IPS-20b (cell line): ENCODE results near the gene CCDC88B.

Experiments used
- H3K27ac ChIP-seq: one replicate; pipeline ENCODE4 v1.5.1; 2013; ENCODE audit warnings: low read length
- H3K27me3 ChIP-seq: 2 replicates; pipeline ENCODE4 v1.6.1; 2013; ENCODE audit warnings: mild to moderate bottlenecking, low read length, inconsistent platforms; ENCODE audit not compliant: insufficient read depth
- H3K36me3 ChIP-seq: 2 replicates; pipeline ENCODE4 v1.6.1; 2013; ENCODE audit warnings: low read depth, mild to moderate bottlenecking, inconsistent platforms, low read length, moderate library complexity; ENCODE audit not compliant: insufficient read depth
- H3K4me1 ChIP-seq: 2 replicates; pipeline ENCODE4 v1.6.1; 2013; ENCODE audit warnings: mild to moderate bottlenecking, control low read depth, inconsistent platforms, low read length, moderate library complexity; ENCODE audit not compliant: insufficient read depth
- H3K4me3 ChIP-seq: 2 replicates; pipeline ENCODE4 v1.5.1; 2013; ENCODE audit warnings: mild to moderate bottlenecking, low read length, inconsistent platforms
- H3K9ac ChIP-seq: 2 replicates; pipeline ENCODE4 v1.6.1; 2013; ENCODE audit warnings: low read depth, mild to moderate bottlenecking, inconsistent platforms, low read length, moderate library complexity
- H3K9me3 ChIP-seq: 2 replicates; pipeline ENCODE4 v1.6.1; 2013; ENCODE audit warnings: mild to moderate bottlenecking, low read depth, low read length, inconsistent platforms; ENCODE audit not compliant: insufficient read depth

The CCDC88B gene

DNA sequence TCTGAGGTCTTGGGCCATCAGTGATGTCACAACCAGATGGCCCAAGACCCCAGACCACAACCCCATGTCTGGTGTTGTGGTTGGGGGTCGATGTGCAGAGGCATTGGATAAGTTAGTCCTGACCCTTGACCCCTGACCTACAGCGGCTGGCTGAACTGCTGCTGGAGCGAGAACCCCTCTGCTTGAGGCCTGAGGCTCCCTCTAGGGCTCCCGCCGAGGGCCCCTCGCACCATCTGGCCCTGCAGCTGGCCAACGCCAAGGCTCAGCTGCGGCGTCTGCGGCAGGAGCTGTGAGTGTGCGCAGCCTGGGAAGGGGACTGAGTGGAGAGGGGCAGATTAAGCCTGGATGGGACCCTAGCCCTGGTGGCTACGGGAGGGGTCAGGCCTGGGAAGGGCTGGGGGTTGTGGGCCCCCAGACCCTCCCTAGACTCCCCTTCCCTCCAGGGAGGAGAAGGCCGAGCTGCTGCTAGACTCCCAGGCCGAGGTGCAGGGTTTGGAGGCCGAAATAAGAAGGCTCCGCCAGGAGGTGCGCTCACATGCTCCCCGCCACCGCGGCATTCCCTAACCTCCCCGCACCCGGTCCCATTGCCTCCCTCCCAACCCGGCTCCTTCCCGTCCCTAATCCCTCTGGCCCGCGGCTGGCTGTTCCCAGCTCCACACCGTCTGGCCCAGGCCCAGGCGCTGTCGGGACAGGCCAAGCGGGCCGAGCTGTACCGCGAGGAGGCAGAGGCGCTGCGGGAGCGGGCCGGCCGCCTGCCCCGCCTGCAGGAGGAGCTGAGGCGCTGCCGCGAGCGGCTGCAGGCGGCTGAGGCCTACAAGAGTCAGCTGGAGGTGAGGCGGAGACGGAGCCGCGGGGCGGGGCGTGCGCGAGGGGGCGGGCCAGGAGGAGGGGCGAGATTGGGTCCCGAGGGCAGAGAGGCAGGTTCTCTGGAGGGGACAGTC lies 2.1 kb downstream of the CCDC88B start:
- H3K9me3 ChIP-seq, result no peaks in the 10 kb centered on the region
- peaks cover 5% of the 10 kb centered on the region; the same call in 1 of the 2 replicates for H3K4me1 ChIP-seq
- H3K9ac ChIP-seq, result peak overlapping the region; percentile 55; the same call in 1 of the 2 replicates
- H3K27me3 ChIP-seq, result peaks cover 20% of the 10 kb centered on the region
- H3K36me3 ChIP-seq, result no peaks in the 10 kb centered on the region
- H3K27ac ChIP-seq, result no peak overlapping the region
- H3K4me3 ChIP-seq, result peak overlapping the region; percentile 60; the same call in 1 of the 2 replicates

DNA sequence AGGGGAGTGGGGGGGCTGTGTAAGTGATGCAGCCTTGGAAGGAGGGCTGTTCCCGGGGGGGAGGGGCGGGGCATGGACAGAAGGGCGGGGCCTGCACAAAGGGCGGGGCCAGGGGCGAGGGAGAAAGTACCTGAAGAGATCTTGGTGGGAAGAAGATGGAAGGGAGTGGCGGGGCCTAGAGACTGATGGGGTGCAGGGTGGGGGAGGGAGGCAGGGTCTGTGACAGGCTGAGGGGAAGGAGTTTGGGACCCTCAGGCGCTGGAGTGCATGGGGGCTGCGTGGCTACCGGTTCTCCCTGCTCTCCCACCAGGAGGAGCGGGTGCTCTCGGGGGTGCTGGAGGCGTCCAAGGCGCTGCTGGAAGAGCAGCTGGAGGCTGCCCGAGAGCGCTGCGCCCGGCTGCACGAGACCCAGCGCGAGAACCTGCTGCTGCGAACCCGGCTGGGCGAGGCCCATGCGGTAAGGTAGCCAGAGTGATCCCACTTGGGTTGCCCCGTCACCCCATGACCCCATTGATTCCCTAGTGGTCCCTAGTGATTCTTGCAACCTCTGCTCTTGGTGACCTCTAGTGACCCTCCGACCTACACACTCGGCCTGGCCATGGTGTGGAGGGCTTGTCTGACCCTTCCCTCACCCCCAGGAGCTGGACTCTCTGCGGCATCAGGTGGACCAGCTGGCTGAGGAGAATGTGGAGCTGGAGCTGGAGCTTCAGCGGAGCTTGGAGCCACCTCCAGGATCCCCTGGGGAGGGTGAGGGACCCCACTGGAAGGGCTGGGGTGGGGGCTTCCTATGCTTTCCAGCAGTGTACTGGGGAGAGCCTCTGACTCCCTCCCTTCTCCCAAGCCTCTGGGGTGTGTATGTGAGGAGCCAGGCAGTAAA lies 3.1 kb downstream of the CCDC88B start:
- Histone ChIP-seq H3K4me3 (peak overlapping the region; percentile 60; the same call in 1 of the 2 replicates), H3K27ac (no peak overlapping the region), H3K4me1 (peaks cover 5% of the 10 kb centered on the region; the same call in 1 of the 2 replicates)

DNA sequence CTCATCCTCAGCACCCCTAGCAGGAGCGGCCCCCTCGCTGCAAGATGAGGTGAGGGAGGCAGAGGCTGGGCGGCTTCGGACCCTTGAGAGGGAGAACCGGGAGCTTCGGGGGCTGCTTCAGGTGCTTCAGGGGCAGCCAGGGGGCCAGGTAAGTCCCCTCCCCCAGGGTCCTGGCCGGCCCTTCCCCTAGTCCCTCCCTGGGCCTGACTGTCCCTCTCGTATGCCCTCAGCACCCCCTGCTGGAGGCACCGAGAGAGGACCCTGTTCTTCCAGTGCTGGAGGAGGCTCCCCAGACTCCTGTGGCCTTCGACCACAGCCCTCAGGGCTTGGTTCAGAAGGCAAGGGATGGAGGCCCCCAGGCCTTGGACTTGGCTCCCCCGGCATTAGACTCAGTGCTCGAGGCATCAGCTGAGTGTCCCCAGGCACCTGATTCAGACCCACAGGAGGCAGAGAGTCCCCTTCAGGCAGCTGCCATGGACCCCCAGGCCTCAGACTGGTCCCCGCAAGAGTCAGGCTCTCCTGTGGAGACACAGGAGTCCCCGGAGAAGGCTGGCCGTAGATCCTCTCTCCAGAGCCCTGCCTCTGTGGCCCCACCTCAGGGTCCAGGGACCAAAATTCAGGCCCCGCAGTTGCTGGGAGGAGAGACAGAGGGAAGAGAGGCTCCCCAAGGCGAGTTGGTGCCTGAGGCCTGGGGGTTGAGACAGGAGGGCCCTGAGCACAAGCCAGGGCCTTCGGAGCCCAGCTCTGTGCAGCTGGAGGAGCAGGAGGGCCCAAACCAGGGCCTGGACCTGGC lies 4.0 kb downstream of the CCDC88B start:
- H3K9ac ChIP-seq, result no peak overlapping the region
- no peak overlapping the region for H3K27ac ChIP-seq
- H3K4me1 ChIP-seq, result peaks cover 5% of the 10 kb centered on the region; the same call in 1 of the 2 replicates
- no peaks in the 10 kb centered on the region for H3K36me3 ChIP-seq
- peaks cover 19% of the 10 kb centered on the region for H3K27me3 ChIP-seq
- no peak overlapping the region for H3K4me3 ChIP-seq
- no peaks in the 10 kb centered on the region for H3K9me3 ChIP-seq

More for the DNA sequence above, 3.1 kb downstream of the CCDC88B start:
- Histone ChIP-seq H3K9me3 (no peaks in the 10 kb centered on the region), H3K27me3 (peaks cover 20% of the 10 kb centered on the region), H3K36me3 (no peaks in the 10 kb centered on the region), H3K9ac (no peak overlapping the region)

DNA sequence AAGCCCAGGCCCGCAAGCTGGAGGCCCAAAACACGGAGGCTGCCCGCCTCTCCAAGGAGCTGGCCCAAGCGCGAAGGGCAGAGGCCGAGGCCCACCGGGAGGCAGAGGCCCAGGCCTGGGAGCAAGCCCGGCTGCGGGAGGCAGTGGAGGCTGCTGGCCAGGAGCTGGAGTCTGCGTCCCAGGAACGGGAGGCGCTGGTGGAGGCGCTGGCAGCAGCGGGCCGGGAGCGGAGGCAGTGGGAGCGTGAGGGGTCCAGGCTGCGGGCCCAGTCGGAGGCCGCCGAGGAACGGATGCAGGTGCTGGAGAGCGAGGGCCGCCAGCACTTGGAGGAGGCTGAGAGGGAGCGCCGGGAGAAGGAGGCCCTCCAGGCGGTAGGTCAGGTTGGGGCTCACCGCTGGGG lies 4.8 kb downstream of the CCDC88B start:
- Histone ChIP-seq H3K9me3 (no peaks in the 10 kb centered on the region), H3K9ac (no peak overlapping the region), H3K4me1 (peaks cover 5% of the 10 kb centered on the region; the same call in 1 of the 2 replicates), H3K27ac (no peak overlapping the region), H3K27me3 (peaks cover 11% of the 10 kb centered on the region; the same call in 1 of the 2 replicates), H3K4me3 (no peak overlapping the region), H3K36me3 (no peaks in the 10 kb centered on the region)

DNA sequence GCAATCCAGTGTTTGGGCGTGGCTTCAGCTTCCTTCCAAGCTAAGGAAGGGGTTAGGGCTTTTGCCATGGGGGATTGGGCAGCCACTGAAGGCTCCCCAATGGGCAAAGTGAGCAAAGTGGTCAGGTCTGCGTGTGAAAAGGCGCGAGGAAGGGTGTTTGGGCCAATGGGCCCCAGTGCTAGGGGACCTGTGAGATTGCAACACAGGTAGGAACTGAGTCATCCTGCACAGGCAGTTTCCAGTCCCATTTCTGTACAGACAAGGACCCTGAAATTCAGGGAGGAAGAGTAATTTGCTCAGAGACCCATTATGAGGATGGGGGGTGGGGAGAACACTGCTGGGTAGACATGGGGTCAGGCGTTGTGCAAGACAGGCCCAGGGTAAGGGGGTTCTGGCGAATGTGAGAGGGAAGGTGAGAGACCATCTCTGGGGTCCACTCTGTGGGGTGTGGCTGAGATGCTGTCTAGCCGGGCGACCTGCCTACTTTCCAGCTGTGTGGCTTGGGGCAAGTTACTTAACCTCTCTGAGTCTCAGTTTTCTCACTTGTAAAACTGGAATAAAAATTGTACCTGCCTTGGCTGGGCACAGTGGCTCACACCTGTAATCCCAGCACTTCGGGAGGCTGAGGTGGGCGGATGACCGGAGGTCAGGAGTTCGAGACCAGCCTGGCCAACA lies 7.3 kb downstream of the CCDC88B start:
- Histone ChIP-seq H3K36me3 (no peaks in the 10 kb centered on the region), H3K27me3 (no peaks in the 10 kb centered on the region), H3K4me3 (no peak overlapping the region), H3K27ac (no peak overlapping the region), H3K9ac (no peak overlapping the region), H3K9me3 (no peaks in the 10 kb centered on the region), H3K4me1 (no peaks in the 10 kb centered on the region; the same call in 1 of the 2 replicates)

DNA sequence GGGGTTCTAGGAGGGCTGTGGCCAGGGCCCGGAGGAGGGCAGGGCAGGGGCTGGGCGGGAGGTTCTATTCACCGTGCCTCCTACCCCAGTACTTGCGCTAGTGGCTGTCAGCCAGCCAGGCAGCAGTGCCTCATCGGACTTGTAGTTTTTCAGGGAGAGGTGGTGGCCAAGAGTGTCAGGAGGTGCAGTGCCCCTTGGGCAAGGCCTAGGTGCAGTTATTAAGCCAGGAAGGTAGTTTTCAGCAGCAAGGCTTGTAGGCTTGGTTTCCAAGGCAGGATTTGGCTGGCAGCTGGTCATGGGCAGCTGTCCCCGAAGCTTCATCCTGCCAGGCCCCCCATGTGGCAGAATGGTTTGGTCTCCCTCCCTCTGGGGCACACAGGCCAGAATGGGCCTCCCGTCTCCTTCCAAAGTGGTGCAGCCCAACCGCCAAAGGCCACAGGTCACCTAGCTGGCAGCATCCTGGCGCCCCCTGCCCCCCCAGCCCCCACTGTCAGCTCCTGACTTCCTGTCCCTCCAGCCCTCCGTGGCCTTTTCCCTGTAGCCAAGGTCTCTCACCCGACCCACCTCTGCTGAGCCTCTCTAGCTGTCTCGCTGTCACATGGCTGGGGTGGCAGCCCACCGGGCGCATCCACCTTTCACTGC lies 8.5 kb downstream of the CCDC88B start:
- H3K36me3 ChIP-seq, result no peaks in the 10 kb centered on the region
- no peaks in the 10 kb centered on the region for H3K27me3 ChIP-seq
- H3K9me3 ChIP-seq, result no peaks in the 10 kb centered on the region
- H3K4me1 ChIP-seq, result no peaks in the 10 kb centered on the region
- no peak overlapping the region for H3K9ac ChIP-seq
- H3K4me3 ChIP-seq, result no peak overlapping the region
- H3K27ac ChIP-seq, result no peak overlapping the region

DNA sequence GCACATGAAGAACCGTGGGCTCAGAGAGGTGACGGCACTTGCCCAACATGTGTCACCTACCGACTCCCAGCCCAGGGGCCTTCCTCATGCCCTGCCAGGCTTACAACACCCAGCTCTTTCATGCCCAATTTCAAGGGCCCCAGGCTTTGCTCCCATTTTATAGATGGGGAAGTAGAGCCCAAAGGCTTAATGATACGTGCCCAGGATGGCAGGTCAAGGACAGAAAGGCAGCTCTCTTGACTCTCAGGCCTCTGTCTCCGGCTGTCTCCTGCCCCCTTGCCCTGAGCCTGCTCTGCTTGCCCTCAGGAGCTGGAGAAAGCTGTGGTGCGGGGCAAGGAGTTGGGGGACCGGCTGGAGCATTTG lies 9.0 kb downstream of the CCDC88B start:
- no peaks in the 10 kb centered on the region for H3K27me3 ChIP-seq
- H3K4me3 ChIP-seq, result no peak overlapping the region
- no peaks in the 10 kb centered on the region for H3K9me3 ChIP-seq
- H3K27ac ChIP-seq, result no peak overlapping the region
- no peaks in the 10 kb centered on the region for H3K36me3 ChIP-seq
- no peak overlapping the region for H3K9ac ChIP-seq
- no peaks in the 10 kb centered on the region for H3K4me1 ChIP-seq

DNA sequence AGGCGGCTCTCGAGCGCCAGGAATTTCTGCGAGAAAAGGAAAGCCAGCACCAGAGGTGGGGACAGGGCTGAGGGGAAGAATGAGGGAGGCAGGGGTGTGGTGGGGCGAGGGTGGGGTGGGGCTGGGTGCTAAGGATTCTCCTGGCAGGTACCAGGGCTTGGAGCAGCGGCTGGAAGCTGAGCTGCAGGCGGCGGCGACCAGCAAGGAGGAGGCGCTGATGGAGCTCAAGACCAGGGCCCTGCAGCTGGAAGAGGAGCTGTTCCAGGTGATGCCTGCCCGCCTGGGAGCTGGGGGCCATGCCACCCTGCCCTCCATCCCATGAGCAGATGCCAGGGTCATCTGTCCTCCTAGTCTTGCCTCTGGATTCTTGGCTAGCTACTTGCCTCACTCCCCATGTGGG lies 9.4 kb downstream of the CCDC88B start:
- Histone ChIP-seq H3K4me3 (no peak overlapping the region), H3K27me3 (no peaks in the 10 kb centered on the region), H3K4me1 (no peaks in the 10 kb centered on the region), H3K36me3 (no peaks in the 10 kb centered on the region), H3K27ac (no peak overlapping the region), H3K9me3 (no peaks in the 10 kb centered on the region), H3K9ac (no peak overlapping the region)

DNA sequence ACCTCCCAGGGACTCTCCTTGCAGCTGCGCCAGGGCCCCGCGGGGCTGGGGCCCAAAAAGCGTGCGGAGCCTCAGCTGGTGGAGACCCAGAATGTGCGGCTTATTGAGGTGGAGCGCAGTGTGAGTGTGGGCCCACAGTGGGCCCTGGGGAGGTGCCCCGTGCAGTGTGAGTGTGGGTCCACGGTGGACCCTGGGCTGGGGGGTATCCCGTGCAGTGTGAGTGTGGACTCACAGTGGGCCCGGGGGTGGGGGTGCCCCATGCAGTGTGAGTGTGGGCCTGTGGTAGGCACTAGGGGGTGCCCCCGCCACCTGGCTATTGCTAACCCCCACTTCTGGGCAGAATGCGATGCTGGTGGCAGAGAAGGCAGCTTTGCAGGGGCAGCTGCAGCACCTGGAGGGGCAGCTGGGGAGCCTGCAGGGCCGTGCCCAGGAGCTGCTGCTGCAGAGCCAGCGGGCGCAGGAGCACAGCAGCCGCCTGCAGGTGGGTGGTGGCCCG lies 11.2 kb downstream of the CCDC88B start:
- no peaks in the 10 kb centered on the region for H3K27me3 ChIP-seq
- H3K4me3 ChIP-seq, result no peak overlapping the region
- H3K9me3 ChIP-seq, result no peaks in the 10 kb centered on the region
- no peak overlapping the region for H3K9ac ChIP-seq
- H3K36me3 ChIP-seq, result no peaks in the 10 kb centered on the region
- peaks cover 6% of the 10 kb centered on the region; the same call in 1 of the 2 replicates for H3K4me1 ChIP-seq
- no peak overlapping the region for H3K27ac ChIP-seq
